ENCODE measurements around the gene PRDM16. TPM values are rescaled to one million over a fixed set of nuclear protein-coding genes. Genes with fewer than 3 reads are reported as not detected.
"Not testable (repeated sequence)": the region's sequence is repeated elsewhere in the genome, so short reads cannot be mapped to it uniquely, and the experiment has no call there.

PRDM16 gene
- total RNA-seq, 2 experiments from 2014 or later: 0.05 to 0.20 TPM

DNA sequence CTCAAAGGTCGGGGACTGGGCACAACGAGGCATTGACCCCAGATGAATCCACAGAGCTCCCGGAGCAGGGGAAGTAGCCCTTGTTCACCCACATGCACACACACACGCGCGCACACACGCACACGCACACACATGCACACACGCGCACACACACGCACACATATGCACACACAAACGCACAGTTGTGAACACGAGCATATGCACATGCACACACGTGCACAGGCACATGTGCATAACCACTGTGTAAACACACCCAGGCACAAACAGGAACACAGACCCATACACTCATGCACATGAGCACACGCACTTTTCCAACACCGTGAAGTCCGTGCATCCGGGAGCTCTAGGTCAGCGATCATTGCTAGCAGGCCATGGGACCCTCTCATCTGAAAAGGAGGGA lies 208.6 kb downstream of the PRDM16 start:
- Mint-ChIP-seq H3K36me3 (ENCODE audit: low read depth) (no peaks in the 10 kb centered on the region), H3K27me3 (ENCODE audit: low read depth) (no peaks in the 10 kb centered on the region), H3K27ac (no peak overlapping the region), H3K4me1 (ENCODE audit: low read depth) (no peaks in the 10 kb centered on the region), H3K9me3 (no peaks in the 10 kb centered on the region), H3K4me3 (no peak overlapping the region)
- intact Hi-C loops (cut with micrococcal nuclease): no loop called here
- no peak for DNase-seq
- CTCF ChIA-PET: no interaction called here

- no peak overlapping the region for H3K4me3 Mint-ChIP-seq
- no peaks in the 10 kb centered on the region for H3K36me3 Mint-ChIP-seq (ENCODE audit: low read depth)
- intact Hi-C loops (cut with micrococcal nuclease): no loop called here
Observed at GRCh38 chr1:3278416-3279181, 209.6 kb downstream of the PRDM16 start.

GRCh38 chr1:3279182-3279470 lies 210.1 kb downstream of the PRDM16 start:
- no peak overlapping the region for H3K27ac Mint-ChIP-seq
- intact Hi-C loops (cut with micrococcal nuclease): no loop called here
- no peaks in the 10 kb centered on the region for H3K4me1 Mint-ChIP-seq (ENCODE audit: low read depth)
- no peak for DNase-seq
- no peak overlapping the region for H3K4me3 Mint-ChIP-seq
- peaks cover 3% of the 10 kb centered on the region for H3K27me3 Mint-ChIP-seq (ENCODE audit: low read depth)
- H3K9me3 Mint-ChIP-seq: no peaks in the 10 kb centered on the region
- CTCF ChIA-PET: no interaction called here
- H3K36me3 Mint-ChIP-seq (ENCODE audit: low read depth): no peaks in the 10 kb centered on the region

More at GRCh38 chr1:3278416-3279181, 209.6 kb downstream of the PRDM16 start:
- DNase-seq: no peak
- CTCF ChIA-PET: no interaction called here
- Mint-ChIP-seq H3K27me3 (ENCODE audit: low read depth) (peaks cover 3% of the 10 kb centered on the region), H3K27ac (no peak overlapping the region), H3K9me3 (no peaks in the 10 kb centered on the region), H3K4me1 (ENCODE audit: low read depth) (no peaks in the 10 kb centered on the region)

- Mint-ChIP-seq H3K27me3 (ENCODE audit: low read depth) (peaks cover 3% of the 10 kb centered on the region), H3K9me3 (no peaks in the 10 kb centered on the region), H3K4me3 (no peak overlapping the region), H3K36me3 (ENCODE audit: low read depth) (no peaks in the 10 kb centered on the region), H3K4me1 (ENCODE audit: low read depth) (no peaks in the 10 kb centered on the region), H3K27ac (no peak overlapping the region)
- CTCF ChIA-PET: interaction anchor here (1.2 kb wide), 1 partner anchor 19 kb away, joined by 3 read pairs; no protein-coding TSS in a partner anchor
- intact Hi-C loops (cut with micrococcal nuclease): loop anchor here (10.0 kb wide), 1 partner anchor 117 kb away; no protein-coding TSS in a partner anchor
- no peak for DNase-seq
Observed at GRCh38 chr1:3281735-3282134, 212.7 kb downstream of the PRDM16 start.

GRCh38 chr1:3282186-3282585 lies 213.2 kb downstream of the PRDM16 start:
- Mint-ChIP-seq H3K36me3 (ENCODE audit: low read depth) (no peaks in the 10 kb centered on the region), H3K4me3 (no peak overlapping the region), H3K27me3 (ENCODE audit: low read depth) (peaks cover 3% of the 10 kb centered on the region), H3K4me1 (ENCODE audit: low read depth) (no peaks in the 10 kb centered on the region), H3K27ac (no peak overlapping the region), H3K9me3 (no peaks in the 10 kb centered on the region)
- no peak for DNase-seq
- intact Hi-C loops (cut with micrococcal nuclease): loop anchor here (10.0 kb wide), 1 partner anchor 117 kb away; no protein-coding TSS in a partner anchor
- CTCF ChIA-PET: interaction anchor here (1.2 kb wide), 1 partner anchor 19 kb away, joined by 3 read pairs; no protein-coding TSS in a partner anchor

- Mint-ChIP-seq H3K4me3 (no peak overlapping the region), H3K36me3 (ENCODE audit: low read depth) (no peaks in the 10 kb centered on the region), H3K9me3 (no peaks in the 10 kb centered on the region), H3K27ac (no peak overlapping the region), H3K27me3 (ENCODE audit: low read depth) (peaks cover 3% of the 10 kb centered on the region), H3K4me1 (ENCODE audit: low read depth) (no peaks in the 10 kb centered on the region)
- intact Hi-C loops (cut with micrococcal nuclease): loop anchor here (10.0 kb wide), 1 partner anchor 118 kb away; no protein-coding TSS in a partner anchor
- CTCF ChIA-PET: interaction anchor here (0.5 kb wide), 1 partner anchor 142 kb away, joined by 3 read pairs; no protein-coding TSS in a partner anchor
- DNase-seq: no peak
Observed at GRCh38 chr1:3282656-3283430, 213.8 kb downstream of the PRDM16 start.

- CTCF ChIA-PET: no interaction called here
- Mint-ChIP-seq H3K9me3 (no peaks in the 10 kb centered on the region), H3K4me1 (ENCODE audit: low read depth) (no peaks in the 10 kb centered on the region), H3K27ac (no peak overlapping the region), H3K4me3 (no peak overlapping the region), H3K36me3 (ENCODE audit: low read depth) (no peaks in the 10 kb centered on the region), H3K27me3 (ENCODE audit: low read depth) (peaks cover 3% of the 10 kb centered on the region)
- DNase-seq: peak; percentile 45
- intact Hi-C loops (cut with micrococcal nuclease): loop anchor here (1.0 to 10.0 kb wide), 2 partner anchors 119 to 272 kb away; no protein-coding TSS in a partner anchor
Observed at GRCh38 chr1:3283849-3284248, 214.8 kb downstream of the PRDM16 start.

- intact Hi-C loops (cut with micrococcal nuclease): loop anchor here (1.0 to 10.0 kb wide), 2 partner anchors 120 to 272 kb away; no protein-coding TSS in a partner anchor
- peaks cover 3% of the 10 kb centered on the region for H3K27me3 Mint-ChIP-seq (ENCODE audit: low read depth)
- no peaks in the 10 kb centered on the region for H3K9me3 Mint-ChIP-seq
Observed at GRCh38 chr1:3284691-3285090, 215.7 kb downstream of the PRDM16 start.

DNA sequence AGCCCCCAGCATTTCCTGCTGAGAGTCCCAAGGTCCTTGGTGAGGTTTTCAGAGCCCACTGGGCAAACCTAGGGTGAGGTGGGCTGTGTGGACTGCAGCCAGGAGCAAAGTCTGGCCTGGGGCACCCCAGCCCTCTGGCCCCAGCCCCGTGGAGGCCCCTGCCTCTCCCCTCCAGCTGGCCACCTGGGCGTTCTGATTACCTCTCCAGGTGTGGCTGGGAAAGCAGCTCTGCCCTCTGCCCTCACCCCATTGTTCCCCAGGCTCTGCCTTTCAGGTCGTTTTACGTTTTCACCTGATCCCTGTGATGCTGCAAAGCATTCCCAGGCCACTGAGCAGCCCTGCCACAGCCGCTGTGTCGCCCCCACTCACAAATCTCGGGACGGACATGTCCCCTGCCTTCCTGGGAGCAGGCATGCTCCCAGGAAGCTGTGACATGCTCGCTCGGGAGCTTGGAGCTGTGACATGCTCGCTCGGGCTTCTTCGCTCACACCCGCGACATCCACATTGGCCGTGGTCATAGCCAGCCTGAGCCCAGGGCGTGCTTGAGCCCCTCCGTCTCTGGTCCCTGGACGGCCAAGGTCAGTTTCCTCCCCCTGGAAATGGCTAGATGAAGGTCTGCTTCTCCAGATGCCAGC lies 216.2 kb downstream of the PRDM16 start:
- no peak overlapping the region for H3K4me3 Mint-ChIP-seq

More at GRCh38 chr1:3284691-3285090, 215.7 kb downstream of the PRDM16 start:
- Mint-ChIP-seq H3K4me3 (no peak overlapping the region), H3K4me1 (ENCODE audit: low read depth) (no peaks in the 10 kb centered on the region), H3K27ac (no peak overlapping the region), H3K36me3 (ENCODE audit: low read depth) (no peaks in the 10 kb centered on the region)
- CTCF ChIA-PET: no interaction called here
- DNase-seq: no peak

GRCh38 chr1:3287095-3287494 lies 218.1 kb downstream of the PRDM16 start:
- intact Hi-C loops (cut with micrococcal nuclease): loop anchor here (10.0 kb wide), 1 partner anchor 122 kb away; no protein-coding TSS in a partner anchor
- CTCF ChIA-PET: not testable (repeated sequence)

More for the DNA sequence above, 216.2 kb downstream of the PRDM16 start:
- H3K27ac Mint-ChIP-seq: no peak overlapping the region
- no peaks in the 10 kb centered on the region for H3K36me3 Mint-ChIP-seq (ENCODE audit: low read depth)
- no peaks in the 10 kb centered on the region for H3K9me3 Mint-ChIP-seq
- DNase-seq: no peak
- peaks cover 3% of the 10 kb centered on the region for H3K27me3 Mint-ChIP-seq (ENCODE audit: low read depth)
- H3K4me1 Mint-ChIP-seq (ENCODE audit: low read depth): no peaks in the 10 kb centered on the region
- intact Hi-C loops (cut with micrococcal nuclease): loop anchor here (10.0 kb wide), 1 partner anchor 120 kb away; no protein-coding TSS in a partner anchor
- CTCF ChIA-PET: no interaction called here

DNA sequence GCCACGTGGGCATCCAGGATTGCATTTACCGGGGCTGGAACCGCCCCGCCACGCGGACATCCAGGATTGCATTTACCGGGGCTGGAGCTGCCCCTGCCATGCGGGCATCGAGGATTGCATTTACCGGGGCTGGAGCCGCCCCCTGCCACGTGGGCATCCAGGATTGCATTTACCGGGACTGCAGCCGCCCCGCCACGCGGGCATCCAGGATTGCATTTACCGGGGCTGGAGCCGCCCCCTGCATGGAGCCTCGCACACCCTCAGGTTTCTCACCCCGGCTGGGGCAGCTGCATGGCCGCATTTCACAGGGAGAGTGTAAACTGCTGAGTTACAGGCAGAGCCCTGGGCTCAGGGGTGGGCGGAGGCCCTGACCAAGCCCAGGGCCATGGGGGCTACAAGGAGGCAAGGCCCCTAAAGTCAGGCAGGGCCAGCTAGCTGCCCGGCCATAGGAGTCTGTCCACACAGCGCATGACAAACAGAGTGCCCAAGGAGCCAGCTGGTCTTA lies 218.7 kb downstream of the PRDM16 start:
- Mint-ChIP-seq H3K9me3 (no peaks in the 10 kb centered on the region), H3K36me3 (ENCODE audit: low read depth) (no peaks in the 10 kb centered on the region), H3K27ac (no peak overlapping the region), H3K4me1 (ENCODE audit: low read depth) (no peaks in the 10 kb centered on the region), H3K27me3 (ENCODE audit: low read depth) (peaks cover 3% of the 10 kb centered on the region), H3K4me3 (no peak overlapping the region)
- no peak for DNase-seq
- CTCF ChIA-PET: no interaction called here
- intact Hi-C loops (cut with micrococcal nuclease): loop anchor here (10.0 kb wide), 1 partner anchor 123 kb away; no protein-coding TSS in a partner anchor

More at GRCh38 chr1:3287095-3287494, 218.1 kb downstream of the PRDM16 start:
- H3K9me3 Mint-ChIP-seq; H3K4me3 Mint-ChIP-seq; H3K27me3 Mint-ChIP-seq (ENCODE audit: low read depth); H3K36me3 Mint-ChIP-seq (ENCODE audit: low read depth); H3K27ac Mint-ChIP-seq; H3K4me1 Mint-ChIP-seq (ENCODE audit: low read depth); DNase-seq: not testable (repeated sequence)

GRCh38 chr1:3289502-3289901 lies 220.5 kb downstream of the PRDM16 start:
- intact Hi-C loops (cut with micrococcal nuclease): loop anchor here (10.0 kb wide), 1 partner anchor 125 kb away; no protein-coding TSS in a partner anchor
- no peaks in the 10 kb centered on the region for H3K27me3 Mint-ChIP-seq (ENCODE audit: low read depth)
- CTCF ChIA-PET: no interaction called here
- no peaks in the 10 kb centered on the region for H3K9me3 Mint-ChIP-seq
- DNase-seq: no peak
- no peaks in the 10 kb centered on the region for H3K36me3 Mint-ChIP-seq (ENCODE audit: low read depth)
- no peak overlapping the region for H3K4me3 Mint-ChIP-seq
- no peaks in the 10 kb centered on the region for H3K4me1 Mint-ChIP-seq (ENCODE audit: low read depth)
- H3K27ac Mint-ChIP-seq: no peak overlapping the region

All from activated naive CD4-positive, alpha-beta T cell treated with anti-CD3 and anti-CD28 coated beads for 36 hours (primary cell).